Caco-2 (cell line): ENCODE data around the gene MCOLN3. TPM values are rescaled to one million over a fixed set of nuclear protein-coding genes. Genes with fewer than 3 reads are reported as not detected.

Source experiments
- BruUV-seq: library from RNA; stranded (reverse); fragments of 400-500 nt; replicated peaks from 2 replicates; lab custom pipeline; 2021; lab: Mats Ljungman, UMichigan
- CTCF ChIA-PET: fragments of 300-600 bp; sonication (Branson Sonifier 250); formaldehyde crosslinking; loops from one replicate; lab custom pipeline; 2022; ENCODE audit warnings: antibody characterized with exemption; lab: Charles Lee
- POLR2A ChIA-PET: fragments of 300-600 bp; sonication (Branson Sonifier 250); formaldehyde crosslinking; loops from one replicate; lab custom pipeline; 2022; ENCODE audit warnings: antibody characterized with exemption; lab: Charles Lee
- DNase-seq, 2 experiments: peaks; one replicate each; pipeline versions ENCODE4 v3.0.0 to v3.0.0-alpha.2; 2020 to 2022
- H3K27me3 ChIP-seq: replicated peaks from 2 replicates; pipeline ENCODE4 v1.6.0; 2011; ENCODE audit warnings: low read length; ENCODE audit not compliant: control insufficient read depth, insufficient read depth
- H3K36me3 ChIP-seq: 2 replicates; pipeline ENCODE4 v1.5.1; 2011; ENCODE audit warnings: low read length; ENCODE audit not compliant: control insufficient read depth, insufficient read depth
- H3K4me1 ChIP-seq: fragments of 250-450 bp; sonication (Bioruptor Pico); 2 replicates; pipeline ENCODE4 v1.5.1; 2020; ENCODE audit warnings: mild to moderate bottlenecking
- H3K4me3 ChIP-seq: 2 replicates; pipeline ENCODE4 v1.5.1; 2011; ENCODE audit warnings: low read depth, mild to moderate bottlenecking, control low read depth, low read length
- H3K9me3 ChIP-seq: fragments of 250-450 bp; sonication (Bioruptor Pico); 2 replicates; pipeline ENCODE4 v1.5.1; 2020; ENCODE audit warnings: mild to moderate bottlenecking, moderate library complexity
- H3K27ac Mint-ChIP-seq: one replicate; pipeline ENCODE4 v1.8.0; 2022; ENCODE audit warnings: mixed read lengths; ENCODE audit not compliant: unreplicated experiment
- H3K27me3 Mint-ChIP-seq: one replicate; pipeline ENCODE4 v1.8.0; 2022; ENCODE audit warnings: mixed read lengths; ENCODE audit not compliant: insufficient read depth, unreplicated experiment
- H3K36me3 Mint-ChIP-seq: one replicate; pipeline ENCODE4 v1.8.0; 2022; ENCODE audit warnings: mild to moderate bottlenecking, mixed read lengths; ENCODE audit not compliant: insufficient read depth, unreplicated experiment
- H3K4me1 Mint-ChIP-seq: one replicate; pipeline ENCODE4 v1.8.0; 2022; ENCODE audit warnings: low read depth, mixed read lengths; ENCODE audit not compliant: unreplicated experiment
- H3K4me3 Mint-ChIP-seq: one replicate; pipeline ENCODE4 v1.8.0; 2022; ENCODE audit warnings: mild to moderate bottlenecking, moderate library complexity, mixed read lengths; ENCODE audit not compliant: unreplicated experiment
- H3K9me3 Mint-ChIP-seq: one replicate; pipeline ENCODE4 v1.8.0; 2022; ENCODE audit warnings: mixed read lengths; ENCODE audit not compliant: unreplicated experiment
- intact Hi-C: fragments of 100-400 bp; cut with micrococcal nuclease; formaldehyde crosslinking; loops from one replicate; pipeline ENCODE4 v1.10.0; 2022; ENCODE audit not compliant: unreplicated experiment
- total RNA-seq: library from RNA; stranded (reverse); gene quantifications from 2 replicates; pipeline ENCODE4 v1.2.3, GENCODE V29; 2022
- TF ChIP-seq, protein P1 (sequence below), 2 experiments: fragments of 200-600 bp in 1 of 2; IDR thresholded peaks; 1 replicate in 1 of 2; 2 replicates in 1 of 2; pipeline versions ENCODE4 v1.5.1 to v1.8.0; 2011 to 2022; ENCODE audit warnings: antibody characterized with exemption in 1 of 2, control low read depth in 1 of 2, inconsistent platforms in 1 of 2, low read depth in 1 of 2, low read length in 1 of 2, mild to moderate bottlenecking in 1 of 2, moderate library complexity in 1 of 2; ENCODE audit not compliant: insufficient read depth in 1 of 2, severe bottlenecking in 1 of 2, unreplicated experiment in 1 of 2

Gene MCOLN3
- total RNA-seq, 1 experiment from 2014 or later = 2.5 TPM

DNA sequence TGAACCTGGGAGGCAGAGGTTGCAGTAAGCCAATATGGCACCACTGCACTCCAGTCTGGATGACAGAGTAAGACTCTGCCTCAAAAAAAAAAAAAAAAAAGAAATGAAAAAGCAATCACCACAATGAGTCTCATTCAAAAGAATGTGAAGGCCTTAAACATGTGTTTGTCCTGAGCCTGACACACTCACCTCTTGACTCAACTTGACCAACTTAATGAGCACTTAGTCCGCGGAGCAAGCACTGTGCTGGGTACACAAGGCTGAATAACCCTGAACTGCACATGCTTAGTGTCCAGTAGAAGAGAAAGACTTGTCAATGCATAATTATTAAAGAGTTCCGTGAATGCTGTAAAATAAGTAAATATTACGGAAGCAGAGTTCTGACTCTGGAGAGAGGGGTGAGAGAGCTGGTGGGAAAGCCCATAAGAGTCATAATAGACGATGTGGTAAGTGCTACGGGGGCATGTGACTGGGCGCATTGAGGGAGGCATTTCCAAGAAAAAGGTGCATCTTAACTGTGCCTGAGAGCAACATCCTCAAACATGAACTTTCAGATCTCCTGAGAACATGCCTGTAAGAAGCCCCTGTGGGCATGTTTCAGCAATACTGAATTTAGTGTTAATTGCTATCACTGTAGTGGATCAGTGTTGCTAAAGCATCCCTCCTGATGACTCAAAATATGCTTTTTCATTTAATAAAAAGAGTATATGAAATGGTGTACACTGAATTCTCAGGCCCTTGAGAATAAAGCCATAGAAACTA is 78.6 kb downstream of the MCOLN3 start:
- Mint-ChIP-seq H3K36me3 (no peaks in the 10 kb centered on the region), H3K9me3 (no peaks in the 10 kb centered on the region), H3K4me3 (no peak overlapping the region), H3K4me1 (no peaks in the 10 kb centered on the region), H3K27me3 (no peaks in the 10 kb centered on the region), H3K27ac (no peak overlapping the region)
- ChIA-PET CTCF (no interaction called here), POLR2A (no interaction called here)
- H3K4me3 ChIP-seq = no peak overlapping the region
- intact Hi-C loops = no loop called here
- no TSS peak for BruUV-seq
- DNase-seq = no peak
- no peaks in the 10 kb centered on the region for H3K4me1 ChIP-seq
- no peaks in the 10 kb centered on the region for H3K9me3 ChIP-seq
- TF ChIP-seq, protein P1, sequence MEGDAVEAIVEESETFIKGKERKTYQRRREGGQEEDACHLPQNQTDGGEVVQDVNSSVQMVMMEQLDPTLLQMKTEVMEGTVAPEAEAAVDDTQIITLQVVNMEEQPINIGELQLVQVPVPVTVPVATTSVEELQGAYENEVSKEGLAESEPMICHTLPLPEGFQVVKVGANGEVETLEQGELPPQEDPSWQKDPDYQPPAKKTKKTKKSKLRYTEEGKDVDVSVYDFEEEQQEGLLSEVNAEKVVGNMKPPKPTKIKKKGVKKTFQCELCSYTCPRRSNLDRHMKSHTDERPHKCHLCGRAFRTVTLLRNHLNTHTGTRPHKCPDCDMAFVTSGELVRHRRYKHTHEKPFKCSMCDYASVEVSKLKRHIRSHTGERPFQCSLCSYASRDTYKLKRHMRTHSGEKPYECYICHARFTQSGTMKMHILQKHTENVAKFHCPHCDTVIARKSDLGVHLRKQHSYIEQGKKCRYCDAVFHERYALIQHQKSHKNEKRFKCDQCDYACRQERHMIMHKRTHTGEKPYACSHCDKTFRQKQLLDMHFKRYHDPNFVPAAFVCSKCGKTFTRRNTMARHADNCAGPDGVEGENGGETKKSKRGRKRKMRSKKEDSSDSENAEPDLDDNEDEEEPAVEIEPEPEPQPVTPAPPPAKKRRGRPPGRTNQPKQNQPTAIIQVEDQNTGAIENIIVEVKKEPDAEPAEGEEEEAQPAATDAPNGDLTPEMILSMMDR (IDR thresholded peaks at IDR 0.05; ENCODE audit: insufficient read depth in 1 of 2, low read depth in 1 of 2, low read length in 1 of 2, severe bottlenecking in 1 of 2, unreplicated experiment in 1 of 2) = no peak
- H3K36me3 ChIP-seq = no peaks in the 10 kb centered on the region
- H3K27me3 ChIP-seq = no peaks in the 10 kb centered on the region

DNA sequence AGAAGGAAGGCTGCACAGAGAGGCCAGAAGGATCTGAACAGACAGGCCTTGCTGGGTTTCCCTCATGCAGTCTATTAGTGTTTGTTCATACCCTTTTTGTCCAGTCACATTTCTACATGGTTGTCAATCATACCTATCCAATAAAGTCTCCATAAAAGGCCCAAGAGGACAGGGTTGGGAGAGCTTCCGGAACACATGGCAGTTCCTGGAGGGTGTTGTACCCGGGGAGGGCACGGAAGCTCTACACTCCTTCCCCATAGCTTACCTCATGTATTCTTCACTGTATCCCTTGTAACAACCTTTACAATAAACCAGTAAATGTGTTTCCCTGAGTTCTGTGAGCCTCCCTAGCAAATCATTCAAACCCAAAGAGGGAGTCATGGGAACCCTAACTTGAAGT is 79.4 kb downstream of the MCOLN3 start:
- CTCF ChIA-PET = no interaction called here
- intact Hi-C loops = no loop called here

DNA sequence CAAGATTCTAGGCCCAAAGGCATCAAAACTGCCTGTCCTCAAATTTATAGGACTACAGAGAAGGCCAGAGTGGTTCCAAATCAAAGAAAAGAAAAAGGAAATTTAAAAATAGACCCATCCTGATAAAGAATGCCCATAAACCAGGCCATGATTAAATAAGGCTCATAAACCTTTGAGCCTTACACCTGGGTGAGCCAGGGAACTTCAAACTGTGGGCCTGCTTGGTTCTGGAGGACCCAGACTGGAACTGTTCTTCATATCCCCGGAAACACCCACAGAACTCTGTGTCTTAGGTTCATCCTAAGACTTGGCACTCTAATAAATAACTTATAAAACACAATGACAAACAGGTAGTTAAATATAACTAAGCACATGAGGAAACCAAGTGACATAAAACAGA is 80.2 kb downstream of the MCOLN3 start:
- no peaks in the 10 kb centered on the region for H3K9me3 Mint-ChIP-seq
- no peaks in the 10 kb centered on the region for H3K27me3 Mint-ChIP-seq
- Histone ChIP-seq H3K4me1 (no peaks in the 10 kb centered on the region), H3K36me3 (no peaks in the 10 kb centered on the region), H3K4me3 (no peak overlapping the region), H3K27me3 (no peaks in the 10 kb centered on the region), H3K9me3 (no peaks in the 10 kb centered on the region)
- intact Hi-C loops = no loop called here
- H3K4me1 Mint-ChIP-seq = no peaks in the 10 kb centered on the region
- H3K27ac Mint-ChIP-seq = no peak overlapping the region
- H3K4me3 Mint-ChIP-seq = no peak overlapping the region
- no peak for DNase-seq
- no TSS peak for BruUV-seq
- H3K36me3 Mint-ChIP-seq = peaks cover 3% of the 10 kb centered on the region
- ChIA-PET CTCF (no interaction called here), POLR2A (no interaction called here)
- TF ChIP-seq, protein P1 (IDR thresholded peaks at IDR 0.05; ENCODE audit: insufficient read depth in 1 of 2, low read depth in 1 of 2, low read length in 1 of 2, severe bottlenecking in 1 of 2, unreplicated experiment in 1 of 2) = no peak

More for the DNA sequence above, 79.4 kb downstream of the MCOLN3 start:
- TF ChIP-seq, protein P1 (IDR thresholded peaks at IDR 0.05; ENCODE audit: insufficient read depth in 1 of 2, low read depth in 1 of 2, low read length in 1 of 2, severe bottlenecking in 1 of 2, unreplicated experiment in 1 of 2) = no peak
- Mint-ChIP-seq H3K4me3 (no peak overlapping the region), H3K4me1 (no peaks in the 10 kb centered on the region), H3K9me3 (no peaks in the 10 kb centered on the region), H3K27ac (no peak overlapping the region), H3K36me3 (no peaks in the 10 kb centered on the region), H3K27me3 (no peaks in the 10 kb centered on the region)
- no TSS peak for BruUV-seq
- Histone ChIP-seq H3K4me1 (no peaks in the 10 kb centered on the region), H3K9me3 (no peaks in the 10 kb centered on the region), H3K36me3 (no peaks in the 10 kb centered on the region), H3K4me3 (no peak overlapping the region), H3K27me3 (no peaks in the 10 kb centered on the region)
- DNase-seq = no peak
- POLR2A ChIA-PET = no interaction called here

Other genes with a start within 250 kb of the MCOLN3 start
- gene LPAR3, start 155.3 kb downstream of the MCOLN3 start, total RNA-seq = not detected in 2 replicates
- gene MCOLN2, start 51.4 kb downstream of the MCOLN3 start, total RNA-seq = not detected in 2 replicates
- gene SYDE2, start 152.5 kb upstream of the MCOLN3 start, total RNA-seq = 19.1 and 19.9 TPM in 2 replicates
- gene C1orf52, start 211.2 kb upstream of the MCOLN3 start, total RNA-seq = 30.4 and 30.7 TPM in 2 replicates
- gene BCL10, start 228.1 kb upstream of the MCOLN3 start, total RNA-seq = 18.1 and 18.6 TPM in 2 replicates